C4-2B (cell line): ENCODE results near the gene TMEM8B.

ENCODE experiments used
- H3K27ac ChIP-seq: fragments of 450-650 bp; 2 replicates; pipeline ENCODE4 v1.5.1; 2017
- CTCF ChIP-seq: fragments of 450-650 bp; conservative IDR thresholded peaks from 2 replicates; pipeline ENCODE4 v1.5.1; 2017; ENCODE audit warnings: mild to moderate bottlenecking
- ZFX ChIP-seq: fragments of 450-650 bp; IDR thresholded peaks from 2 replicates; pipeline ENCODE4 v1.6.1; 2017

TMEM8B gene

GRCh38 chr9:35852876-35853865, 24.1 kb downstream of the TMEM8B start:
- H3K27ac ChIP-seq: no peak overlapping the region
- TF ChIP-seq CTCF: no peak
- no peak for TF ChIP-seq ZFX

- H3K27ac ChIP-seq: no peak overlapping the region
- TF ChIP-seq ZFX (no peak), CTCF (no peak)
Observed at GRCh38 chr9:35854091-35854762, 25.2 kb downstream of the TMEM8B start.

- TF ChIP-seq ZFX: no peak
- no peak for TF ChIP-seq CTCF
- no peak overlapping the region for H3K27ac ChIP-seq
Observed at GRCh38 chr9:35856206-35856605, 27.2 kb downstream of the TMEM8B start.

- TF ChIP-seq CTCF: no peak
- no peak for TF ChIP-seq ZFX
- H3K27ac ChIP-seq: no peak overlapping the region
Observed at GRCh38 chr9:35856882-35857281, 27.9 kb downstream of the TMEM8B start.

- TF ChIP-seq ZFX: no peak
- no peak for TF ChIP-seq CTCF
- H3K27ac ChIP-seq: no peak overlapping the region
Observed at GRCh38 chr9:35858458-35858857, 29.4 kb downstream of the TMEM8B start.

GRCh38 chr9:35859310-35859989, 30.4 kb downstream of the TMEM8B start:
- no peak for TF ChIP-seq CTCF
- TF ChIP-seq ZFX: no peak
- no peak overlapping the region for H3K27ac ChIP-seq
